Measurements from ENCODE around the gene EVI2B.
"Not testable (repeated sequence)": the region's sequence is repeated elsewhere in the genome, so short reads cannot be mapped to it uniquely, and the experiment has no call there.

The EVI2B gene

GRCh38 chr17:31275116-31275515 lies 38.7 kb downstream of the EVI2B start:
- TF ChIP-seq SPI1 (IDR thresholded peaks at IDR 0.05; ENCODE audit: low read depth, low read length) (no peak), POLR2AphosphoS5 (IDR thresholded peaks at IDR 0.05; ENCODE audit: low read depth, low read length) (no peak), TAF1 (IDR thresholded peaks at IDR 0.05; ENCODE audit: low read depth, low read length) (no peak), POLR2A (IDR thresholded peaks at IDR 0.05; ENCODE audit: low read depth, low read length) (no peak), POU2F2 (IDR thresholded peaks at IDR 0.05; ENCODE audit: low read depth, low read length) (no peak), PAX5 (IDR thresholded peaks at IDR 0.05; ENCODE audit: insufficient read depth, low read length, severe bottlenecking) (no peak)
- peak; percentile 66 for FAIRE-seq
- DNase-seq (ENCODE audit: insufficient read length, low spot score) = no peak

DNA sequence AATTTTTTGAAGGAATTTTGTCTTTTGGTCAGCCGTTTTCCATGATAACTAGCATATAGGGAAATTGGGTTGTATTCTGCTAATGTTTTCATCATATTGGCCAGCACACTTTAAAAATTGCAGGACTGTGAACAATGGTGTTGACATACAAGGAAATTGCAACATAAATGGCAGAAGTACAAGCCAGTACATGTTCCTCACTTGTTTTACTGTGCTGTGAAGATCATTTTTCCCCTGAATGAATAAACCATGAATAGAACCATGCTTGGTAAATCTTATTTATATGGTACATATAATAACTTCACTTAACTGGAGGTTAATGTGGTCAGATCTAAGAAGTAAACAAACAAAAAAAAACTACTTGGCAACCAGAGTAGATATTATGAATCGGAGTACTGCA lies 39.6 kb downstream of the EVI2B start:
- DNase-seq (ENCODE audit: insufficient read length, low spot score) = no peak
- no peak for TF ChIP-seq POLR2A (IDR thresholded peaks at IDR 0.05; ENCODE audit: low read depth, low read length)
- TF ChIP-seq TAF1 (IDR thresholded peaks at IDR 0.05; ENCODE audit: low read depth, low read length) = no peak
- no peak for TF ChIP-seq POLR2AphosphoS5 (IDR thresholded peaks at IDR 0.05; ENCODE audit: low read depth, low read length)
- TF ChIP-seq SPI1 (IDR thresholded peaks at IDR 0.05; ENCODE audit: low read depth, low read length) = no peak
- FAIRE-seq = peak; percentile 31

DNA sequence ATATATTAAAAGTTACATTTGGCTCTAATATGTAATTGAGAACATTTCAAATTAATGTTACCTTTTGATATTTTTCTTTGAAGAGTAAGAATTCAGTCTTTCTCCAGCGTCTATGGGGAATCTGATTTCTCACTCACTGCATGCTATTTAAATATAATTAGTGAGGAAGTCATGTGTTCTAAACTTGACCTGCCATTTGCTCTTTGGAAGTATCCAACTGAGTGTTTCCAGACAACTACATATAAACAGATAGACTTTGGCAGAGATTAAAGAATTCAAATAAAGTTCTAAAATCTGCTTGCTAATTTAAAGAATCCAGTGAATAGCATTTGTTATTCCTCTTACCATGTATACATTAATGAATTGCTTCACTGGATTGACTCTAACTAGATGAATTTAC lies 40.3 kb downstream of the EVI2B start:
- no peak for TF ChIP-seq POLR2AphosphoS5 (IDR thresholded peaks at IDR 0.05; ENCODE audit: low read depth, low read length)
- TF ChIP-seq POU2F2 (IDR thresholded peaks at IDR 0.05; ENCODE audit: low read depth, low read length) = no peak
- TF ChIP-seq POLR2A (IDR thresholded peaks at IDR 0.05; ENCODE audit: low read depth, low read length) = no peak
- TF ChIP-seq TAF1 (IDR thresholded peaks at IDR 0.05; ENCODE audit: low read depth, low read length) = no peak
- no peak for TF ChIP-seq PAX5 (IDR thresholded peaks at IDR 0.05; ENCODE audit: insufficient read depth, low read length, severe bottlenecking)
- no peak for TF ChIP-seq SPI1 (IDR thresholded peaks at IDR 0.05; ENCODE audit: low read depth, low read length)
- no peak for FAIRE-seq
- no peak for DNase-seq (ENCODE audit: insufficient read length, low spot score)

DNA sequence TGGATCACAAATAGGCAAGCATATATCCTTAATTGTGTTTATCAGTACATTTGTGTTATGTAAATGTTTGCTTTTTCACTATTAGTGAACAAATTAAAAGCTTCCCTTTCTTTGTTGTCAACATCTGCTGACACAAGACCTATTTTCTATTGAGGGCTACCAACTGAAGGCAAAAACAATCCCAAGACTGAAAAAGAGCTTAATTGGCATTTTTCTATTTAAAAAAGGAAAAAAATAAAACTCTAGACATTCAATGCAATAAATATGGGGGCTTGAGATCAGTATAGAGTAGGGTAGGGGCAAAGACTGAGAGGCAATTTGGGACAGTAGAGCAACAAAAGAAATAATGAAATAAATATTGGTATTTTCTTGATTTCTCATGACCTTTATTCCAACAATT lies 41.1 kb downstream of the EVI2B start:
- DNase-seq (ENCODE audit: insufficient read length, low spot score) (no peak), FAIRE-seq (no peak)
- TF ChIP-seq PAX5 (IDR thresholded peaks at IDR 0.05; ENCODE audit: insufficient read depth, low read length, severe bottlenecking) = no peak
- TF ChIP-seq POLR2A (IDR thresholded peaks at IDR 0.05; ENCODE audit: low read depth, low read length) = no peak
- TF ChIP-seq TAF1 (IDR thresholded peaks at IDR 0.05; ENCODE audit: low read depth, low read length) = no peak
- no peak for TF ChIP-seq POU2F2 (IDR thresholded peaks at IDR 0.05; ENCODE audit: low read depth, low read length)
- no peak for TF ChIP-seq SPI1 (IDR thresholded peaks at IDR 0.05; ENCODE audit: low read depth, low read length)
- no peak for TF ChIP-seq POLR2AphosphoS5 (IDR thresholded peaks at IDR 0.05; ENCODE audit: low read depth, low read length)

DNA sequence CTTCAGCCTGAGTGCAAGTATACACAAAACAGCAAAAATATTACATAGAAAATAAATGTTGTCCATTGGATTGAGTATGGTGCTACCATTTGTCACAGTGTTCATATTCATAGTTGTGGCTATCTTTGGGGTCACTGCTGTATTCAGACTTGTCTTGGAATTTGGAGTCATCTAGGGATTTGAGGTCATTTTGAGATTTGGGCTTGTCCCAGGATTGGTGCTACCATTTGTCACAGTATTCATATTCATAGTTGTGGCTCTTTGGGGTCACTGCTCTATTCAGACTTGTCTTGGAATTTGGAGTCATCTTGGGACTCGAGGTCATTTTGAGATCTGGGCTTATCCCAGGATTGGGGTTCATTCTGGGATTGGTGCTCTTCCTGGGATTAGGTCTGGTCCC lies 41.6 kb downstream of the EVI2B start:
- DNase-seq (ENCODE audit: insufficient read length, low spot score) = no peak
- no peak for FAIRE-seq
- TF ChIP-seq POU2F2 (IDR thresholded peaks at IDR 0.05; ENCODE audit: low read depth, low read length) = no peak
- TF ChIP-seq SPI1 (IDR thresholded peaks at IDR 0.05; ENCODE audit: low read depth, low read length) = no peak
- no peak for TF ChIP-seq POLR2AphosphoS5 (IDR thresholded peaks at IDR 0.05; ENCODE audit: low read depth, low read length)
- TF ChIP-seq POLR2A (IDR thresholded peaks at IDR 0.05; ENCODE audit: low read depth, low read length) = no peak
- no peak for TF ChIP-seq TAF1 (IDR thresholded peaks at IDR 0.05; ENCODE audit: low read depth, low read length)
- no peak for TF ChIP-seq PAX5 (IDR thresholded peaks at IDR 0.05; ENCODE audit: insufficient read depth, low read length, severe bottlenecking)

GRCh38 chr17:31269578-31269983 lies 44.3 kb downstream of the EVI2B start:
- FAIRE-seq (no peak), DNase-seq (ENCODE audit: insufficient read length, low spot score) (no peak)
- TF ChIP-seq POLR2AphosphoS5 (IDR thresholded peaks at IDR 0.05; ENCODE audit: low read depth, low read length) (no peak), TAF1 (IDR thresholded peaks at IDR 0.05; ENCODE audit: low read depth, low read length) (no peak), POLR2A (IDR thresholded peaks at IDR 0.05; ENCODE audit: low read depth, low read length) (no peak), POU2F2 (IDR thresholded peaks at IDR 0.05; ENCODE audit: low read depth, low read length) (no peak), PAX5 (IDR thresholded peaks at IDR 0.05; ENCODE audit: insufficient read depth, low read length, severe bottlenecking) (no peak), SPI1 (IDR thresholded peaks at IDR 0.05; ENCODE audit: low read depth, low read length) (no peak)

- TF ChIP-seq SPI1 (IDR thresholded peaks at IDR 0.05; ENCODE audit: low read depth, low read length) (no peak), POLR2A (IDR thresholded peaks at IDR 0.05; ENCODE audit: low read depth, low read length) (no peak), POLR2AphosphoS5 (IDR thresholded peaks at IDR 0.05; ENCODE audit: low read depth, low read length) (no peak), PAX5 (IDR thresholded peaks at IDR 0.05; ENCODE audit: insufficient read depth, low read length, severe bottlenecking) (no peak), TAF1 (IDR thresholded peaks at IDR 0.05; ENCODE audit: low read depth, low read length) (no peak), POU2F2 (IDR thresholded peaks at IDR 0.05; ENCODE audit: low read depth, low read length) (no peak)
- FAIRE-seq = peak; percentile 20
- DNase-seq (ENCODE audit: insufficient read length, low spot score) = no peak
Measured at GRCh38 chr17:31269036-31269577, 44.7 kb downstream of the EVI2B start.

DNA sequence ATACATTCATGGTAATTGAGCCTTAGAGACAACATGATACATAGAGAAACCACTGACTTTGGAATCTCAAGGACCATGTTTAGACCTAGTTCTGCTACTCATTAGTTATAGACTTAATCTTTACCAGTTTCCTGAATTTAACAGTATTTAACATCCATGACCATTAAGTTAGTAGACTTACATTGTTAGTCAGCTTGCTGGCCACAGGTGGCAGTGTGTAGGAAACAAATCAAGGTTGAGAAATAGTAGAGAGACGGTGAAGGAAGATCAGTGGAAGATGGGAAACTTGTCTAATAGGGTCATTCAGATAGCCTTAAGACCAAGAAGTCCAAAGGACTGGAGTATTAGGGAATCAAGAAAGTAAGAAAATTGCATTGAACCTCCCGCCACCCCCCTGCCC lies 47.8 kb downstream of the EVI2B start:
- FAIRE-seq = peak; percentile 52
- DNase-seq (ENCODE audit: insufficient read length, low spot score) = no peak
- TF ChIP-seq TAF1 (IDR thresholded peaks at IDR 0.05; ENCODE audit: low read depth, low read length) (no peak), SPI1 (IDR thresholded peaks at IDR 0.05; ENCODE audit: low read depth, low read length) (no peak), POLR2AphosphoS5 (IDR thresholded peaks at IDR 0.05; ENCODE audit: low read depth, low read length) (no peak), POU2F2 (IDR thresholded peaks at IDR 0.05; ENCODE audit: low read depth, low read length) (no peak), PAX5 (IDR thresholded peaks at IDR 0.05; ENCODE audit: insufficient read depth, low read length, severe bottlenecking) (no peak)

- not testable (repeated sequence) for DNase-seq (ENCODE audit: insufficient read length, low spot score); FAIRE-seq
Measured at GRCh38 chr17:31262923-31263322, 50.9 kb downstream of the EVI2B start.

GRCh38 chr17:31261601-31262000 lies 52.3 kb downstream of the EVI2B start:
- no peak for FAIRE-seq
- no peak for TF ChIP-seq POLR2A (IDR thresholded peaks at IDR 0.05; ENCODE audit: low read depth, low read length)
- no peak for TF ChIP-seq SPI1 (IDR thresholded peaks at IDR 0.05; ENCODE audit: low read depth, low read length)
- no peak for TF ChIP-seq PAX5 (IDR thresholded peaks at IDR 0.05; ENCODE audit: insufficient read depth, low read length, severe bottlenecking)
- TF ChIP-seq POU2F2 (IDR thresholded peaks at IDR 0.05; ENCODE audit: low read depth, low read length) = no peak
- no peak for TF ChIP-seq POLR2AphosphoS5 (IDR thresholded peaks at IDR 0.05; ENCODE audit: low read depth, low read length)
- no peak for TF ChIP-seq TAF1 (IDR thresholded peaks at IDR 0.05; ENCODE audit: low read depth, low read length)
- DNase-seq (ENCODE audit: insufficient read length, low spot score) = no peak

All from GM12891 (cell line).